CD14-positive monocyte (primary cell): Measurements from ENCODE around the gene UAP1L1. TPM values are rescaled to one million over a fixed set of nuclear protein-coding genes. Genes with fewer than 3 reads are reported as not detected.
"Not testable (repeated sequence)": the region's sequence is repeated elsewhere in the genome, so short reads cannot be mapped to it uniquely, and the experiment has no call there.

ENCODE experiments used
- DNase-seq, 3 donors: peaks; one replicate each; pipeline ENCODE4 v3.0.0-alpha.2; 2011 to 2022
- H2AFZ ChIP-seq: 2 replicates; pipeline ENCODE4 v1.6.0; 2012; ENCODE audit warnings: mild to moderate bottlenecking, low read depth, low read length, inconsistent platforms; ENCODE audit not compliant: insufficient read depth, poor library complexity, severe bottlenecking
- H3K27ac ChIP-seq, 2 donors: 1 replicate in 1 of 2; 2 replicates in 1 of 2; pipeline ENCODE4 v1.5.1; 2012 to 2013; ENCODE audit warnings: low read length in 2 of 2, control low read depth in 1 of 2, inconsistent platforms in 1 of 2, low read depth in 1 of 2, mild to moderate bottlenecking in 1 of 2
- H3K27me3 ChIP-seq, 2 donors: one replicate each; pipeline versions ENCODE4 v1.6.0 to v1.6.1; 2011 to 2013; ENCODE audit warnings: low read length in 2 of 2; ENCODE audit not compliant: control insufficient read depth in 2 of 2, insufficient read depth in 2 of 2
- H3K36me3 ChIP-seq, 2 donors: replicated peaks in 1 of 2; 1 replicate in 1 of 2; 2 replicates in 1 of 2; pipeline versions ENCODE4 v1.5.1 to v1.6.1; 2012 to 2013; ENCODE audit warnings: low read length in 2 of 2, control low read depth in 1 of 2, inconsistent platforms in 1 of 2, mild to moderate bottlenecking in 1 of 2; ENCODE audit not compliant: insufficient read depth in 2 of 2, control insufficient read depth in 1 of 2
- H3K4me1 ChIP-seq, 2 donors: 1 replicate in 1 of 2; 2 replicates in 1 of 2; pipeline versions ENCODE4 v1.5.1 to v1.6.1; 2012 to 2013; ENCODE audit warnings: low read length in 2 of 2, control low read depth in 1 of 2, inconsistent platforms in 1 of 2, mild to moderate bottlenecking in 1 of 2, moderate library complexity in 1 of 2; ENCODE audit not compliant: insufficient read depth in 2 of 2, control insufficient read depth in 1 of 2
- H3K4me2 ChIP-seq: replicated peaks from 2 replicates; pipeline ENCODE3; 2012; ENCODE audit warnings: low read length, moderate library complexity, mild to moderate bottlenecking; ENCODE audit not compliant: poor library complexity, severe bottlenecking; ENCODE audit errors: extremely low read depth
- H3K4me3 ChIP-seq, 3 experiments: fragments of 200-600 bp in 1 of 3; sonication (generic) in 1 of 3; replicated peaks in 1 of 3; 1 replicate in 2 of 3; 2 replicates in 1 of 3; pipeline ENCODE4 v1.5.1; 2011 to 2013; ENCODE audit warnings: low read length in 3 of 3, mild to moderate bottlenecking in 3 of 3, control low read depth in 2 of 3, low read depth in 2 of 3, inconsistent platforms in 1 of 3, moderate library complexity in 1 of 3
- H3K79me2 ChIP-seq: 2 replicates; pipeline ENCODE4 v1.6.0; 2012; ENCODE audit warnings: mild to moderate bottlenecking, control low read depth, inconsistent platforms, low read length, moderate library complexity; ENCODE audit not compliant: insufficient read depth
- H3K9ac ChIP-seq: 2 replicates; pipeline ENCODE4 v1.6.0; 2017; ENCODE audit warnings: low read length, mild to moderate bottlenecking; ENCODE audit not compliant: insufficient read depth, poor library complexity, severe bottlenecking
- H3K9me3 ChIP-seq, 2 donors: replicated peaks in 1 of 2; 1 replicate in 1 of 2; 2 replicates in 1 of 2; pipeline versions ENCODE4 v1.5.1 to v1.6.1; 2012 to 2013; ENCODE audit warnings: low read length in 2 of 2, control low read depth in 1 of 2; ENCODE audit not compliant: control insufficient read depth in 1 of 2, insufficient read depth in 1 of 2
- H4K20me1 ChIP-seq: 2 replicates; pipeline ENCODE4 v1.6.0; 2012; ENCODE audit warnings: mild to moderate bottlenecking, low read length, control low read depth, moderate library complexity; ENCODE audit not compliant: insufficient read depth
- H3K27ac Mint-ChIP-seq, 7 donors: one replicate each; pipeline ENCODE4 v1.8.0; 2020; ENCODE audit warnings: mild to moderate bottlenecking in 7 of 7, mixed read lengths in 7 of 7, moderate library complexity in 6 of 7, inconsistent platforms in 2 of 7
- H3K27me3 Mint-ChIP-seq, 3 donors: one replicate each; pipeline ENCODE4 v1.8.0; 2021 to 2022; ENCODE audit warnings: low read depth in 3 of 3, mild to moderate bottlenecking in 3 of 3, mixed read lengths in 3 of 3, moderate library complexity in 3 of 3, inconsistent platforms in 1 of 3
- H3K36me3 Mint-ChIP-seq, 2 donors: one replicate each; pipeline ENCODE4 v1.8.0; 2020; ENCODE audit warnings: mixed read lengths in 2 of 2, inconsistent platforms in 1 of 2, mild to moderate bottlenecking in 1 of 2
- H3K4me1 Mint-ChIP-seq: one replicate; pipeline ENCODE4 v1.8.0; 2020; ENCODE audit warnings: mild to moderate bottlenecking, mixed read lengths
- H3K4me3 Mint-ChIP-seq, 2 donors: one replicate each; pipeline ENCODE4 v1.8.0; 2020; ENCODE audit warnings: mild to moderate bottlenecking in 2 of 2, mixed read lengths in 2 of 2, moderate library complexity in 1 of 2
- H3K9me3 Mint-ChIP-seq, 7 donors: one replicate each; pipeline ENCODE4 v1.8.0; 2020 to 2022; ENCODE audit warnings: mixed read lengths in 7 of 7, mild to moderate bottlenecking in 6 of 7, moderate library complexity in 6 of 7, inconsistent platforms in 2 of 7
- WGBS: methylation state at CpG from one replicate; pipeline ENCODE4 v1.1.5; 2013; ENCODE audit warnings: missing lambda C conversion rate; ENCODE audit not compliant: insufficient coverage; 5-methylcytosine and 5-hydroxymethylcytosine counted together
- intact Hi-C, 2 donors: fragments of 100-400 bp; cut with micrococcal nuclease; formaldehyde crosslinking; loops; one replicate each; pipeline versions ENCODE4 v1.15.0 to v1.15.1; 2023
- polyA plus RNA-seq, 3 donors: library from polyadenylated mRNA; depleted of rRNA in 1 of 3; unstranded in 2 of 3; stranded (reverse) in 1 of 3; fragments of 300-500 nt in 2 of 3; fragments of >200 nt in 1 of 3; fragmentation: Illumina TruSeq in 2 of 3; gene quantifications; 1 replicate in 2 of 3; 2 replicates in 1 of 3; pipeline ENCODE4 v1.2.3, GENCODE V29; 2012 to 2021
- TF ChIP-seq, protein P1 (sequence below): fragments of 200-600 bp; IDR thresholded peaks from one replicate; pipeline ENCODE4 v1.8.0; 2022; ENCODE audit warnings: antibody characterized with exemption, mild to moderate bottlenecking

The UAP1L1 gene
- polyA plus RNA-seq, 3 donors: 5.7 to 16.7 (median 14.8) TPM

- peak overlapping the region; percentile 47 to 88 (median 68) for H3K4me3 ChIP-seq
- Mint-ChIP-seq H3K9me3 (no peaks in the 10 kb centered on the region), H3K4me1 (peaks cover 53% of the 10 kb centered on the region), H3K27me3 (no peaks in the 10 kb centered on the region), H3K27ac (peak overlapping the region; percentile 86 to 94 (median 92)), H3K36me3 (peaks cover 3 to 19% of the 10 kb centered on the region in 2 donors), H3K4me3 (peak overlapping the region; percentile 87 to 93)
- H3K9me3 ChIP-seq: no peaks in the 10 kb centered on the region
- H3K4me2 ChIP-seq: peak overlapping the region; percentile 98
- H4K20me1 ChIP-seq: peaks cover 47% of the 10 kb centered on the region
- peak; percentile 88 to 90 (median 89) for DNase-seq
- 5% methylated on average over 7 of the region's 10 CpGs for WGBS
- H3K36me3 ChIP-seq: peaks cover 15 to 22% of the 10 kb centered on the region in 2 donors
- H3K4me1 ChIP-seq: peaks cover 63 to 76% of the 10 kb centered on the region in 2 donors
- H3K27me3 ChIP-seq: no peaks in the 10 kb centered on the region
- peak overlapping the region; percentile 22 for H2AFZ ChIP-seq
- TF ChIP-seq, protein P1, sequence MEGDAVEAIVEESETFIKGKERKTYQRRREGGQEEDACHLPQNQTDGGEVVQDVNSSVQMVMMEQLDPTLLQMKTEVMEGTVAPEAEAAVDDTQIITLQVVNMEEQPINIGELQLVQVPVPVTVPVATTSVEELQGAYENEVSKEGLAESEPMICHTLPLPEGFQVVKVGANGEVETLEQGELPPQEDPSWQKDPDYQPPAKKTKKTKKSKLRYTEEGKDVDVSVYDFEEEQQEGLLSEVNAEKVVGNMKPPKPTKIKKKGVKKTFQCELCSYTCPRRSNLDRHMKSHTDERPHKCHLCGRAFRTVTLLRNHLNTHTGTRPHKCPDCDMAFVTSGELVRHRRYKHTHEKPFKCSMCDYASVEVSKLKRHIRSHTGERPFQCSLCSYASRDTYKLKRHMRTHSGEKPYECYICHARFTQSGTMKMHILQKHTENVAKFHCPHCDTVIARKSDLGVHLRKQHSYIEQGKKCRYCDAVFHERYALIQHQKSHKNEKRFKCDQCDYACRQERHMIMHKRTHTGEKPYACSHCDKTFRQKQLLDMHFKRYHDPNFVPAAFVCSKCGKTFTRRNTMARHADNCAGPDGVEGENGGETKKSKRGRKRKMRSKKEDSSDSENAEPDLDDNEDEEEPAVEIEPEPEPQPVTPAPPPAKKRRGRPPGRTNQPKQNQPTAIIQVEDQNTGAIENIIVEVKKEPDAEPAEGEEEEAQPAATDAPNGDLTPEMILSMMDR: no peak
- peak overlapping the region; percentile 83 to 92 for H3K27ac ChIP-seq
- H3K79me2 ChIP-seq: peaks cover 75% of the 10 kb centered on the region
- intact Hi-C loops: loop anchor here (5.0 to 10.0 kb wide), 6 partner anchors 34 to 246 kb away; partner anchors contain the start of genes AJM1 (in 1 of the 2), C8G (in 1 of the 2), CLIC3 (in 1 of the 2) and FBXW5 (in 1 of the 2)
- H3K9ac ChIP-seq: peak overlapping the region; percentile 77
These were observed 44.5 kb upstream of the UAP1L1 start for GRCh38 chr9:137032858-137033257.

DNA sequence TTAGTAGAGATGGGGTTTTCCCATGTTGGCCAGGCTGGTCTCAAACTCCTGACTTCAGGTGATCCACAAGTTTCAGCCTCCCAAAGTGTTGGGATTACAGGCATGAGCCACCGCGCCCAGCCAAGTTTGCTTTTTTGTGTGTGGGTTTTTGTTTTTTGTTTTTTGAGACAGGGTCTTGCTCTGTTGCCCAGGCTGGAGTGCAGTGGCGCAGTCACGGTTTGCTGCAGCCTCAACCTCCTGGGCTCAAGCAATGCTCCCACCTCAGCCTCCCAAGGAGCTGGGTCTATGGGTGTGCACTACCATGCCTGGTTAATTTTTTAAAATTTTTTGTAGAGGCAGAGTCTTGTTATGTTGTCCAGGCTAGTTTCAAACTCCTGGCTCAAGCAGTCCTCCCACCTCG, 43.8 kb upstream of the UAP1L1 start:
- peak overlapping the region; percentile 77 for H3K9ac ChIP-seq
- H3K4me1 ChIP-seq: peaks cover 61 to 74% of the 10 kb centered on the region in 2 donors
- peaks cover 73% of the 10 kb centered on the region for H3K79me2 ChIP-seq
- peak overlapping the region; percentile 86 to 94 (median 92) for H3K27ac Mint-ChIP-seq
- H3K9me3 Mint-ChIP-seq, H3K9me3 ChIP-seq, H3K27me3 Mint-ChIP-seq, H3K27me3 ChIP-seq, H2AFZ ChIP-seq, DNase-seq: not testable (repeated sequence)
- peak overlapping the region; percentile 98 for H3K4me2 ChIP-seq
- H3K4me1 Mint-ChIP-seq: peaks cover 52% of the 10 kb centered on the region
- H3K36me3 Mint-ChIP-seq: peaks cover 3 to 25% of the 10 kb centered on the region in 2 donors
- H4K20me1 ChIP-seq: peaks cover 48% of the 10 kb centered on the region
- H3K36me3 ChIP-seq: peaks cover 15 to 22% of the 10 kb centered on the region in 2 donors
- intact Hi-C loops: loop anchor here (5.0 to 10.0 kb wide), 6 partner anchors 34 to 246 kb away; partner anchors contain the start of genes AJM1 (in 1 of the 2), C8G (in 1 of the 2), CLIC3 (in 1 of the 2) and FBXW5 (in 1 of the 2)
- no CpG with 5 or more reads among the region's 5 CpGs for WGBS
- H3K4me3 ChIP-seq: peak overlapping the region; percentile 47 to 88 (median 68)
- H3K27ac ChIP-seq: peak overlapping the region; percentile 83 to 92
- H3K4me3 Mint-ChIP-seq: peak overlapping the region; percentile 87 to 93
